GM12873 (cell line): ENCODE measurements around the gene PPIAL4G.
"Not testable (repeated sequence)": the region's sequence is repeated elsewhere in the genome, so short reads cannot be mapped to it uniquely, and the experiment has no call there.

Experiments used
- TF ChIP-seq, protein P1 (sequence below): IDR thresholded peaks from 2 replicates; pipeline ENCODE4 v1.5.1; 2012; ENCODE audit warnings: low read depth, mild to moderate bottlenecking, moderate library complexity, low read length, control low read depth; ENCODE audit not compliant: insufficient read depth; ENCODE audit errors: missing control alignments

PPIAL4G gene

DNA sequence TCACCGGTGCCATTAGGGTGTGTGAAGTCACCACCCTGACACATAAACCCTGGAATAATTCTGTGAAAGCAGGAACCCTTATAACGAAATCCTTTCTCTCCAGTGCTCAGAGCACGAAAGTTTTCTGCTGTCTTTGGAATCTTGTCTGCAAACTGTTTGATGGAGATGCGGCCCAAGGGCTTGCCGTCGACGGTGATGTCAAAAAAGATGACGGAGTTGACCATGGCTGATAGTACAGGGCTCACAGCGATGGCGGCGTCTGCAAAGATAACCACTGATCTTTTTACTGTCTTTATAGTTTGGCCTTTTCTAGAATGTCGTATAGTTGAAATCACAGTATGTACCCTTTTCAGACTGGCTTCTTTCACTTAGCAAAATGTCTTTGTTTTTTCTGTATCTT is at the start of gene PPIAL4G:
TSS of gene PPIAL4G (minus strand) at position 274 of the 400 bp plus-strand sequence. CDS start at position 224, 50 bp downstream.
- TF ChIP-seq, protein P1, sequence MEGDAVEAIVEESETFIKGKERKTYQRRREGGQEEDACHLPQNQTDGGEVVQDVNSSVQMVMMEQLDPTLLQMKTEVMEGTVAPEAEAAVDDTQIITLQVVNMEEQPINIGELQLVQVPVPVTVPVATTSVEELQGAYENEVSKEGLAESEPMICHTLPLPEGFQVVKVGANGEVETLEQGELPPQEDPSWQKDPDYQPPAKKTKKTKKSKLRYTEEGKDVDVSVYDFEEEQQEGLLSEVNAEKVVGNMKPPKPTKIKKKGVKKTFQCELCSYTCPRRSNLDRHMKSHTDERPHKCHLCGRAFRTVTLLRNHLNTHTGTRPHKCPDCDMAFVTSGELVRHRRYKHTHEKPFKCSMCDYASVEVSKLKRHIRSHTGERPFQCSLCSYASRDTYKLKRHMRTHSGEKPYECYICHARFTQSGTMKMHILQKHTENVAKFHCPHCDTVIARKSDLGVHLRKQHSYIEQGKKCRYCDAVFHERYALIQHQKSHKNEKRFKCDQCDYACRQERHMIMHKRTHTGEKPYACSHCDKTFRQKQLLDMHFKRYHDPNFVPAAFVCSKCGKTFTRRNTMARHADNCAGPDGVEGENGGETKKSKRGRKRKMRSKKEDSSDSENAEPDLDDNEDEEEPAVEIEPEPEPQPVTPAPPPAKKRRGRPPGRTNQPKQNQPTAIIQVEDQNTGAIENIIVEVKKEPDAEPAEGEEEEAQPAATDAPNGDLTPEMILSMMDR: not testable (repeated sequence)

DNA sequence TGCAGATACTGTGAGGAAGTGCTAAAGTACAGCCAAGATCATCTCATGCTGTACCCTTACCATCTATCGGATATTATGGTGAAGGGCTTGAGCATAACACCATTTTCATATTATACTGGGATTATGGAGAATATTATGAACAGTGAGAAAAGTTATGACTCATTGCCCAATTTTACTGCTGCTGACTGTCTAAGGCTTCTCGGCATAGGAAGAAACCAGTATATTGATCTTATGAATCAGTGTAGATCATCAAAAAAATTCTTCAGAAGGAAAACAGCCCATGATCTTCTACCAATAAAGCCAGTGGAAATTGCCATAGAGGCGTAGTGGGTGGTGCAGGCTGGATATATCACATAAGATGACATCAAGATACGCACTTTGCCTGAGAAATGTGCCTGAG is 47.7 kb downstream of the PPIAL4G start:
- TF ChIP-seq, protein P1: no peak

DNA sequence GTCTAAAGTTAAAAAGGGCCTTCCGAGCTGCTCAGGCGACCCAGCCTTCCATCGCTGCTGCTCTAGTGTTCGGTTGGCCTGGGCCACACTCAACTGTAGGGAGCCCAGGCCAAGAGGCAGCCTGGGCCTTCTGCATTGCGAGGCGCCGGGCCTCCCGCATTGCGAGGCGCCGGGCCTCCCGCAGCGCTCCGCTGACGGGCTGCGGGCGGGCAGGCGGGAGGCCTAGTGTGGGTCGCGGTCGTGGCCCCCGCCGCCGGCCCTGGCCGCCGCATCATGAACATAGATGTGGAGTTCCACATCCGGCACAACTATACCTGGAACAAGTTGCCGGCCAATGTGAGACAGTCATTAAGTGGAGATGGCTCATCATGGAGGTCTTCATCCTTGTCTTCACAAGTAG is 48.3 kb downstream of the PPIAL4G start:
- TF ChIP-seq, protein P1: no peak
